NCI-H128 (cell line): Measurements from ENCODE around the gene TXNDC11.

Source experiments
- DNase-seq: peaks from one replicate; lab custom pipeline; 2025; ENCODE audit not compliant: unreplicated experiment; lab: John Stamatoyannopoulos, UW

Gene TXNDC11

GRCh38 chr16:11632455-11632939, 110.2 kb downstream of the TXNDC11 start:
- DNase-seq: no peak

- DNase-seq: no peak
Observed at GRCh38 chr16:11631214-11631613, 111.4 kb downstream of the TXNDC11 start.

- no peak for DNase-seq
Observed at GRCh38 chr16:11630768-11631056, 111.9 kb downstream of the TXNDC11 start.

- DNase-seq: no peak
Observed at GRCh38 chr16:11630046-11630767, 112.5 kb downstream of the TXNDC11 start.
